Esophagus squamous epithelium (tissue), 5 donors: Measurements from ENCODE around the gene NR1H2. TPM values are rescaled to one million over a fixed set of nuclear protein-coding genes. Genes with fewer than 3 reads are reported as not detected.

Experiments
- DNase-seq: peaks from one replicate; lab custom pipeline; 2025; lab: John Stamatoyannopoulos, UW
- H3K27ac ChIP-seq, 4 donors: fragments of 200-600 bp; sonication (generic); one replicate each; pipeline ENCODE4 v1.5.1; 2016 to 2019; ENCODE audit warnings: mild to moderate bottlenecking in 1 of 4
- H3K27me3 ChIP-seq, 4 donors: fragments of 200-600 bp; sonication (generic); 1 replicate in 3 of 4; 2 replicates in 1 of 4; pipeline versions ENCODE4 v1.5.1 to v1.6.0; 2017 to 2021; ENCODE audit warnings: antibody characterized with exemption in 1 of 4
- H3K36me3 ChIP-seq, 3 donors: fragments of 200-600 bp; sonication (generic); one replicate each; pipeline ENCODE4 v1.5.1; 2016 to 2019
- H3K4me1 ChIP-seq, 3 donors: fragments of 200-600 bp; sonication (generic); one replicate each; pipeline ENCODE4 v1.5.1; 2017 to 2019
- H3K4me3 ChIP-seq, 4 donors: fragments of 200-600 bp; sonication (generic); 1 replicate in 3 of 4; 2 replicates in 1 of 4; pipeline ENCODE4 v1.5.1; 2016 to 2019; ENCODE audit warnings: mild to moderate bottlenecking in 2 of 4, moderate library complexity in 1 of 4
- H3K9me3 ChIP-seq, 3 donors: fragments of 200-600 bp; sonication (generic); one replicate each; pipeline ENCODE4 v1.5.1; 2016 to 2019
- POLR2A ChIP-seq, 4 donors: fragments of 450-650 bp; IDR thresholded peaks; one replicate each; pipeline ENCODE4 v1.6.1; 2017; ENCODE audit warnings: antibody characterized with exemption in 4 of 4, mild to moderate bottlenecking in 4 of 4, moderate library complexity in 3 of 4
- WGBS, 2 donors: methylation state at CpG; one replicate each; pipeline ENCODE4 v1.1.5; 2018; 5-methylcytosine and 5-hydroxymethylcytosine counted together
- intact Hi-C: fragments of 100-400 bp; cut with DNase I; formaldehyde crosslinking; loops from one replicate; pipeline ENCODE4 v1.15.0; 2022
- total RNA-seq, 4 donors: library from RNA; depleted of rRNA; stranded (reverse); fragments of >200 nt; gene quantifications; one replicate each; pipeline ENCODE4 v1.1.0, GENCODE V29; 2016
- TF ChIP-seq, protein P1 (sequence below), 6 experiments: fragments of 450-650 bp in 4 of 6; fragments of 200-600 bp in 2 of 6; sonication (generic) in 2 of 6; IDR thresholded peaks; one replicate each; pipeline ENCODE4 v1.5.1; 2016 to 2019; ENCODE audit warnings: antibody characterized with exemption in 6 of 6, mild to moderate bottlenecking in 4 of 6, moderate library complexity in 4 of 6
- donor health status: DM: yes; HTN: yes; CAD: no.

Gene NR1H2
- total RNA-seq, 4 donors from 2014 or later, result 48.6 to 84.1 (median 68.1) TPM

DNA sequence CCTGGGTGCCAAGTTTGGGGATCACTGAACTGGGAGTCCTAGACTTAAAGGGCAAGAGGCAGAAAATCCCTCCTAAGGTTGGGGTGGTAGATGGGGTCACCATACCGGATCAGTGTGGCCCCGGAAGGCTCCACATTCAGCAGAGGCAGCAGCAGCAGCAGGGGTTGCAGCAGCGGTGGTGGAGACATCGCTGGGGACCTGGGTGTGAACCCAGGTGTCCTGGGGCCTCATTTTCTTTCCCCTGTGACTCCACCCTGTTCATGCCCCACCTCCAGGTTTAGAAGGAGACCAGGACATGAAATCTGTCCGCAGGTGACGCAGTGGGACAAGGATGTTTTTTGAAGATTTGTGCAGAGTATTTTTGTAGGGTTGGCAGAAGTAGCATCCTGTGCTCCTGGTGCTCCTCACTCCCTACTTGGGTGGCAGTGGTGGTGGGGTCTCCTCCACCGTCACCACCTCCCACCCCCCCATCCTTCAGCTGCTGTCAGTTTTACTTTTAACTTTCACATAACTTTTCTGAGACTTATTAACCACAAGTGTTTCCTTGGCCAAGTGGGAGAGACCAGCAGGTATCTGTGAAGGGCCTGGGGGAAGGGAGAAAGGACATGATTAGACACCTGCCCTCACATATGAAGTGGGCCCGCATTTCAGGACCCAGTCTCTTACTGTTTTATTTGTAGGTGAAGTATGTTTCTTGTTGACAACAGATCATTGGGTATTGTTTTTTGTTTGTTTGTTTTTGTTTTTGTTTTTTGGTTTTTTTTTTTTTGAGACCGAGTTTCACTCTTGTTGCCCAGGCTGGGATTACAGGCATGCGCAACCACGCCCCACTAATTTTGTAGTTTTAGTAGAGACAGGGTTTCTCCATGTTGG lies 10.6 kb upstream of the NR1H2 start, which contains the start of gene NAPSA:
Gene NAPSA, minus strand, starts transcription at position 206 of the 873 bp plus-strand sequence. Its CDS starts 18 bp downstream, at position 188.
- intact Hi-C loops, result loop anchor here (5.0 kb wide), 2 partner anchors 97 to 417 kb away; no protein-coding TSS in a partner anchor
- Histone ChIP-seq H3K27me3 (no peaks in the 10 kb centered on the region), H3K27ac (no peak within 1 kb of the TSS), H3K36me3 (no peaks in the 10 kb centered on the region), H3K4me3 (no peak within 1 kb of the TSS), H3K4me1 (peaks cover 0 to 24% (median 0%) of the 10 kb centered on the region in 3 donors), H3K9me3 (no peaks in the 10 kb centered on the region)
- no peak for DNase-seq
- WGBS, 2 donors, result 73 to 82% methylated on average over 8 to 9 of the region's 11 CpGs
- no peak for TF ChIP-seq POLR2A (IDR thresholded peaks at IDR 0.05)
- TF ChIP-seq, protein P1, sequence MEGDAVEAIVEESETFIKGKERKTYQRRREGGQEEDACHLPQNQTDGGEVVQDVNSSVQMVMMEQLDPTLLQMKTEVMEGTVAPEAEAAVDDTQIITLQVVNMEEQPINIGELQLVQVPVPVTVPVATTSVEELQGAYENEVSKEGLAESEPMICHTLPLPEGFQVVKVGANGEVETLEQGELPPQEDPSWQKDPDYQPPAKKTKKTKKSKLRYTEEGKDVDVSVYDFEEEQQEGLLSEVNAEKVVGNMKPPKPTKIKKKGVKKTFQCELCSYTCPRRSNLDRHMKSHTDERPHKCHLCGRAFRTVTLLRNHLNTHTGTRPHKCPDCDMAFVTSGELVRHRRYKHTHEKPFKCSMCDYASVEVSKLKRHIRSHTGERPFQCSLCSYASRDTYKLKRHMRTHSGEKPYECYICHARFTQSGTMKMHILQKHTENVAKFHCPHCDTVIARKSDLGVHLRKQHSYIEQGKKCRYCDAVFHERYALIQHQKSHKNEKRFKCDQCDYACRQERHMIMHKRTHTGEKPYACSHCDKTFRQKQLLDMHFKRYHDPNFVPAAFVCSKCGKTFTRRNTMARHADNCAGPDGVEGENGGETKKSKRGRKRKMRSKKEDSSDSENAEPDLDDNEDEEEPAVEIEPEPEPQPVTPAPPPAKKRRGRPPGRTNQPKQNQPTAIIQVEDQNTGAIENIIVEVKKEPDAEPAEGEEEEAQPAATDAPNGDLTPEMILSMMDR (IDR thresholded peaks at IDR 0.05), result no peak

DNA sequence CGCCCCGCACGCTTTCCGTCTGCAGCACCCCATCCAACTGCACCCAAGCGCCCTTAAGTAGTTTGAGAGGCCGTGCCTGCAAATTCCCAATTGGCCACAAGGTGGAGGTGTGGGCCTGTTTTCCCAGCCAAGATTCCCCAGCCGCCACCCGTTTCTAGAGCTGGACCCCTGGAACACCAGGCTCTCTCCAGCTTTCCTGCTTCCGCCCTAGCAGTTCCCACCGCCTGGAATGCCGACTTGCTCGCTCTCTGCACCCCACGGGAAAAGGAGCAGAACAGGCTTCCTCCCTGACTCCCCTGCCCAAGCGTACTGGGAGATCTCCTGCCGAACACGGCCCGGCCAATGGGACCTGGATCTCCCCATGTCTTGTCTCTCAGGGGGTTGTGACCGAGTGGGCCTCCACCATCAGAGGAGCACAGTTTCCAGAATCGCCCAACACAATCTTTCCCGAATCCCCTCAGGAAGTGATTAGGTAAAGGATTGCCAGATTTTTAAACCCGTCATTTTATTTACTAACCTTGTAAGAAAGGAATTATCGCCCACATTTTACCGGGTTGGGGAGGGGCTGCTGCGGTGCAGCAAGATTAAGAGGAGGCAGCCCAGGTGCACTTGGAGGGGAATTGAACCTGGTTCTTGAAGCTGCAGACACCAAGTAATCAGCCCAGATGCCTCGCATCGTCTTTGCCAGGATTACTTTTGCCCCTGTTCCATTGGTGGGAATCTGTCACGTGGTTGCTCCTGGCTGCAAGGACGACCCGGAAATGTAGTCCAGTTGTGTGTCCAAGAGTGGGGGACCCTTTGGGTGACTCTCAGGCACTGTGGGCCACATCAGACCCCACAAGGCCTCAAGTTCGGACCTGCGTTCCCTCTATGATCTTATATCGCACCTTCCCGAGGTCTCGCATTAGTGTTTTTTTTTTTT lies 7.3 kb upstream of the NR1H2 start:
- no peaks in the 10 kb centered on the region for H3K9me3 ChIP-seq
- 7% methylated on average over 24 to 26 of the region's 34 CpGs for WGBS, 2 donors
- TF ChIP-seq, protein P1 (IDR thresholded peaks at IDR 0.05), result peak; percentile 84 to 90 (median 90)
- TF ChIP-seq POLR2A (IDR thresholded peaks at IDR 0.05), result no peak
- intact Hi-C loops, result loop anchor here (5.0 kb wide), 2 partner anchors 93 to 413 kb away; no protein-coding TSS in a partner anchor
- peak overlapping the region; percentile 49 to 73 (median 64) for H3K4me3 ChIP-seq
- H3K4me1 ChIP-seq, result peaks cover 0 to 24% (median 0%) of the 10 kb centered on the region in 3 donors
- H3K27ac ChIP-seq, result peak overlapping the region; percentile 74 to 82 (median 79)
- no peaks in the 10 kb centered on the region for H3K27me3 ChIP-seq
- H3K36me3 ChIP-seq, result no peaks in the 10 kb centered on the region
- no peak for DNase-seq

DNA sequence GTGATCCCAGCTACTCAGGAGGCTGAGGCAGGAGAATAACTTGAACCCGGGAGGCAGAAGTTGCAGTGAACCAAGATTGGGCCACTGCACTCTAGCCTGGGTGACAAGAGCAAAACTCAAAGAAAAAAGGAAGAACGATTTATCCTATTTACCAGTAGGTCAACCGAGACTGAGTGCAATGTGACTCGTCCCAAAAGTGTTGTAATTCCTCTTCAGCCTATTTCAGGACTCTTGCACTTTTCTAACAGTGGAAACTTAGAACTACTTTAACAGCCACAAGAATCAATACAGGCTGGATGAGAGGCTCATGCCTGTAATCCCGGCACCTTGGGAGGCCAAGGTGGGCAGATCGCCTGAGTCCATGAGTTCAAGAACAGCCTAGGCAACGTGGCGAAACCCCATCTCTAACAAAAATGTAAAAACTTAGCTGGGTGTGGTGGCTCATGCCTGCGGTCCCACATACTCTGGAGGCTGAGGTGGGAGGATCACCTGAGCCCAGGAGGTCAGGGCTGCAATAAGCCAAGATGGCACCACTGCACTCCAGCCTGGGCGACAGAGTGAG lies 4.3 kb upstream of the NR1H2 start:
- Histone ChIP-seq H3K9me3 (no peaks in the 10 kb centered on the region), H3K36me3 (no peaks in the 10 kb centered on the region), H3K4me1 (peaks cover 0 to 33% (median 3%) of the 10 kb centered on the region in 3 donors), H3K27me3 (no peaks in the 10 kb centered on the region), H3K4me3 (no peak overlapping the region), H3K27ac (no peak overlapping the region)
- TF ChIP-seq, protein P1 (IDR thresholded peaks at IDR 0.05), result no peak
- no peak for TF ChIP-seq POLR2A (IDR thresholded peaks at IDR 0.05)
- DNase-seq, result no peak
- 85 to 89% methylated on average over 10 of the region's 10 CpGs for WGBS, 2 donors
- intact Hi-C loops, result no loop called here

DNA sequence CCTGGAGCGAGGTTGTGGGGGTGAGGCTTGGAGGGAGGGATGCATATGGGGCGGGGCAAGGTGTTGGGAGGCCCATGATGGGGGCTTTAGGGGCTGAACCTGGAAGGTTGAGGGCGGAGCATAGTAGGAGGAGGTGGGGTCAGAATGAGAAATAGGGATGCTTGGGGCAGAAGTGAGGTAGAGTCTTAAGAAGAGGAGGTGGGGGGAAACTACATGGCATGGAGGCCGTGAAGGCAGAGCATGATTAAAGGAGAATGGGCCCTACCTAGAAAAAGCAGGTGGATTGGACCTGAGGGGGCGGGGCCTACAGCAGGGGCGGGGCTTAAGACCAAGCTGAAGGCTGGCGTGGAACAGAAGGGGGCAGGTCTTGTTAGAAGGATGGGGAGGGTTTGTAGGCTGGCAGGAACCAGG lies 799 bp downstream of the NR1H2 start:
- peak overlapping the region in 3 of 4 donors; percentile 93 to 98 (median 95) for H3K4me3 ChIP-seq
- peak overlapping the region; percentile 97 to 100 (median 100) for H3K27ac ChIP-seq
- TF ChIP-seq, protein P1 (IDR thresholded peaks at IDR 0.05), result no peak
- no peak for TF ChIP-seq POLR2A (IDR thresholded peaks at IDR 0.05)
- H3K4me1 ChIP-seq, result peaks cover 0 to 30% (median 3%) of the 10 kb centered on the region in 3 donors
- H3K36me3 ChIP-seq, result peaks cover 27 to 49% (median 40%) of the 10 kb centered on the region in 3 donors
- no peaks in the 10 kb centered on the region for H3K9me3 ChIP-seq
- no peaks in the 10 kb centered on the region for H3K27me3 ChIP-seq
- WGBS, 2 donors, result 36 to 57% methylated on average over 6 to 7 of the region's 7 CpGs
- no peak for DNase-seq
- intact Hi-C loops, result no loop called here
